CD4-positive, alpha-beta memory T cell (primary cell): ENCODE measurements around the gene SHISA7. TPM values are rescaled to one million over a fixed set of nuclear protein-coding genes. Genes with fewer than 3 reads are reported as not detected.

Experiments used
- CTCF ChIA-PET: fragments of 350-600 bp; sonication (Branson Sonifier 250); formaldehyde crosslinking; loops from one replicate; lab custom pipeline; 2021; ENCODE audit warnings: inconsistent platforms; ENCODE audit not compliant: partially characterized antibody; lab: Charles Lee
- POLR2A ChIA-PET: fragments of 350-600 bp; sonication (Branson Sonifier 250); formaldehyde crosslinking; loops from one replicate; lab custom pipeline; 2021; ENCODE audit not compliant: partially characterized antibody; lab: Charles Lee
- DNase-seq, 5 donors: peaks; one replicate each; pipeline versions ENCODE4 v3.0.0 to v3.0.0-alpha.2; 2020 to 2022; ENCODE audit warnings: mixed read lengths in 1 of 5
- H3K27ac ChIP-seq: one replicate; pipeline ENCODE4 v1.7.0; 2013; ENCODE audit warnings: low read depth, low read length
- H3K27me3 ChIP-seq: 2 replicates; pipeline ENCODE4 v1.7.0; 2013; ENCODE audit warnings: mild to moderate bottlenecking, low read length, moderate library complexity; ENCODE audit not compliant: insufficient read depth
- H3K36me3 ChIP-seq: 2 replicates; pipeline ENCODE4 v1.7.0; 2013; ENCODE audit warnings: mild to moderate bottlenecking, low read length, moderate library complexity; ENCODE audit not compliant: insufficient read depth
- H3K4me1 ChIP-seq: 2 replicates; pipeline ENCODE4 v1.7.0; 2013; ENCODE audit warnings: mild to moderate bottlenecking, low read length, moderate library complexity; ENCODE audit not compliant: insufficient read depth
- H3K4me3 ChIP-seq, 2 donors: one replicate each; pipeline ENCODE4 v1.7.0; 2013; ENCODE audit warnings: low read length in 2 of 2, mild to moderate bottlenecking in 1 of 2
- H3K9me3 ChIP-seq, 2 donors: one replicate each; pipeline ENCODE4 v1.7.0; 2013; ENCODE audit warnings: low read length in 2 of 2, control low read depth in 1 of 2; ENCODE audit not compliant: control insufficient read depth in 1 of 2
- H3K27ac Mint-ChIP-seq, 7 donors: one replicate each; pipeline ENCODE4 v1.8.0; 2020 to 2021; ENCODE audit warnings: mixed read lengths in 7 of 7, mild to moderate bottlenecking in 6 of 7, inconsistent platforms in 3 of 7, moderate library complexity in 3 of 7
- H3K27me3 Mint-ChIP-seq, 2 donors: one replicate each; pipeline ENCODE4 v1.8.0; 2020 to 2021; ENCODE audit warnings: mixed read lengths in 2 of 2
- H3K36me3 Mint-ChIP-seq, 2 donors: one replicate each; pipeline ENCODE4 v1.8.0; 2020 to 2021; ENCODE audit warnings: mixed read lengths in 2 of 2, inconsistent platforms in 1 of 2, mild to moderate bottlenecking in 1 of 2
- H3K4me1 Mint-ChIP-seq, 4 donors: one replicate each; pipeline ENCODE4 v1.8.0; 2020 to 2021; ENCODE audit warnings: mixed read lengths in 4 of 4, mild to moderate bottlenecking in 1 of 4
- H3K4me3 Mint-ChIP-seq, 8 donors: one replicate each; pipeline ENCODE4 v1.8.0; 2020 to 2021; ENCODE audit warnings: mixed read lengths in 8 of 8, mild to moderate bottlenecking in 7 of 8, moderate library complexity in 6 of 8, inconsistent platforms in 3 of 8
- H3K9me3 Mint-ChIP-seq, 8 donors: one replicate each; pipeline ENCODE4 v1.8.0; 2020 to 2021; ENCODE audit warnings: mixed read lengths in 8 of 8, mild to moderate bottlenecking in 5 of 8, inconsistent platforms in 3 of 8, moderate library complexity in 1 of 8
- intact Hi-C: fragments of 100-400 bp; cut with micrococcal nuclease; formaldehyde crosslinking; loops from one replicate; pipeline ENCODE4 v1.15.1; 2023
- polyA plus RNA-seq, 2 donors: library from polyadenylated mRNA; unstranded; fragments of 300-500 nt; fragmentation: Illumina TruSeq; gene quantifications; one replicate each; pipeline ENCODE4 v1.2.3, GENCODE V29; 2021
- total RNA-seq, 2 experiments: library from RNA; stranded (reverse); gene quantifications; one replicate each; pipeline ENCODE4 v1.2.3, GENCODE V29; 2021

Gene SHISA7
- total and polyA plus RNA-seq, 4 experiments from 2014 or later, result not detected

DNA sequence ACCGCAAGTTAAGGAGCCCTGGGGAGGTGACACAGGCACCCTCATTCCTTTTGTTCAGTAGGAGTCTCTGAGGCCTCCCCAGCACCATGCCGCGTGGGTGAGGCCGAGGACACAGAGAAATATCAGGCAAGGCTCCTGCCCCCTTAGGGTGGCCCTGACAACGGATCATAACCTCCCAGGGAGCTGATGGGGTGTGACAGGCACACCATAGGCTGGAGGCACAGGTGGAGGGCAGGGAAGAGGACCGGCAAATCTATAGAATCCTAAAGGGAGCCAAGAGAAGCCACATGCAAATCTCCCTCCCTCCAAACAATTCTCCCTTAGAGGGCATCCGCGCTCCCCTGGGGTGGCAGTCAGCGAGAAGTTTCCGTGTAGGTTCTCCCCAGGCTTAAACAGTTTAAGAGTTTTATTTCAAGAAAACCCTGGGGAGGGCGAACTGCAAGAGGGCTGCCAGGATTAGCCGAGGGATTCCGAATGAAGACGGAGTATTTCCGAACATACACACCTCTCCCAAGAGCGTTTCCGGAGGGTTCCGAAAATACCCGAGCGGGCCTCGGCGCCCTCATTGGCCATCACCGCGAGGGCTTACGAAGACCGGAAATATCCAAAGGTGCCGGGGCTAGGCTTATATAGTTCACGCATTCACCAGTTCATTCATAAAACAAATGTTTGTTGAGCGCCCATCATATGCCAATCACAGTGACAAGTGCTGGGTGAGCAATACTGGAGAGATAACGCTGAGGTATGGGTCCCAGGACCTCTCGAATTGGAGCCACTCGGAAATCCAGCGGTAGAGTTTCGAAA, 58.0 kb downstream of the SHISA7 start:
- Histone ChIP-seq H3K4me3 (peak overlapping the region; percentile 49 to 88), H3K9me3 (no peaks in the 10 kb centered on the region), H3K27ac (peak overlapping the region; percentile 94), H3K36me3 (peaks cover 28% of the 10 kb centered on the region), H3K4me1 (peaks cover 60% of the 10 kb centered on the region), H3K27me3 (no peaks in the 10 kb centered on the region)
- no peaks in the 10 kb centered on the region for H3K27me3 Mint-ChIP-seq
- ChIA-PET POLR2A (interaction anchor here (0.9 to 12.9 kb wide), 22 partner anchors 8 to 269 kb away, joined by 3 to 247 read pairs (median 5); partner anchors contain the start of genes HSPBP1, KMT5C, PPP1R12C and PPP6R1), CTCF (interaction anchor here (1.0 to 3.0 kb wide), 11 partner anchors 24 to 248 kb away, joined by 3 to 31 read pairs (median 5); partner anchors contain the start of genes KMT5C and PPP6R1)
- H3K9me3 Mint-ChIP-seq, result peaks cover 0 to 9% (median 0%) of the 10 kb centered on the region in 8 donors
- peaks cover 36 to 82% (median 59%) of the 10 kb centered on the region in 4 donors for H3K4me1 Mint-ChIP-seq
- H3K27ac Mint-ChIP-seq, result peak overlapping the region; percentile 98 to 100 (median 99)
- H3K36me3 Mint-ChIP-seq, result peaks cover 21 to 48% of the 10 kb centered on the region in 2 donors
- intact Hi-C loops, result loop anchor here (1.0 to 10.0 kb wide), 8 partner anchors 23 to 240 kb away; partner anchors contain the start of genes HSPBP1, KMT5C, PPP6R1 and ZNF784
- H3K4me3 Mint-ChIP-seq, result peak overlapping the region; percentile 99 to 100 (median 100)
- DNase-seq, result peak; percentile 96 to 98 (median 96)

DNA sequence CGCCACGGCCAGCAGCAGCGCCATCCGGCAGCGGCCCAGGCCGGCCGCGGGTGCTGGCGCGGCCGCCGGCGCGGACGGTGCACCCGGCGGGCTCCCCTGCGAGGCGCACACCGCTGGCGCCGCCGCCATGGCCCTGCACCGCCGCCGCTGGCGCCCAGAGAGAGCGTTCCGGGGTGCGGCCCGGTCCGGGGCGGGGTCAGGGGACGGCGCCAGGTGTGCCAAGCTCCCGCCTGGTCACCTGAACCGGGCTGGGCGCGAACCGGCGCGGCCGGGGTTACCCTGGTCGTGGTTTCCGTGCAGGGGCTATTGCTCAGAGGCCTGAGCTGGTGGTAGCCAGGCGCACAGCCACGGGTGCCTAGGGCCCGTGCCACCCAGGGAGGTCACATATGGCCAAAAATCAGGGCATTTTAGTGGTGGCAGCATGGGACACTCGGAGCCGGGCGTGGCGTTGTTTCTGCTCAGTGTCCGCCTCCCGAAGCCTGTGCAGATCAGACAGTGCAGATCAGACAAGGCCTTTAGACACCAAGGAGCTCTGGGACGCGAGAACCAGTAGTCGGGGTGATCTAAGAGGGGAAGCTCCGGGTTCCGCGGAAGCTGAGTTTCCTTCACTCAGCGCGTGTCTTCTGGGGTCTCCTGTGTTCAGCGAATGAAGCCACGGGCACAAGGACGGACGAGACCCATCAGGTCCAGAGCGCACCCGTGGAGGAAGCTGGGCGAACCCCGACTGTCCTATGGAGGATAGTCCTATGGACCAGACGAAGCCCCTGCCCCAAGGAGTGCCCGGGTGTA, 58.8 kb downstream of the SHISA7 start, which contains the start of gene TMEM238:
Gene TMEM238, minus strand, starts transcription at position 162 of the 789 bp plus-strand sequence. Its CDS starts 33 bp downstream, at position 129.
- Mint-ChIP-seq H3K4me1 (peaks cover 31 to 74% (median 52%) of the 10 kb centered on the region in 4 donors), H3K36me3 (peaks cover 15 to 42% of the 10 kb centered on the region in 2 donors), H3K27ac (peak within 1 kb of the TSS; percentile 98 to 100 (median 99)), H3K9me3 (peaks cover 0 to 9% (median 0%) of the 10 kb centered on the region in 8 donors), H3K4me3 (peak within 1 kb of the TSS; percentile 99 to 100 (median 100)), H3K27me3 (no peaks in the 10 kb centered on the region)
- intact Hi-C loops, result loop anchor here (2.0 to 10.0 kb wide), 2 partner anchors 92 to 240 kb away; partner anchors contain the start of gene ZNF784
- peak within 1 kb of the TSS; percentile 94 for H3K27ac ChIP-seq
- H3K36me3 ChIP-seq, result peaks cover 26% of the 10 kb centered on the region
- peaks cover 52% of the 10 kb centered on the region for H3K4me1 ChIP-seq
- ChIA-PET POLR2A (interaction anchor here (0.7 to 12.9 kb wide), 29 partner anchors 9 to 304 kb away, joined by 3 to 247 read pairs (median 4); partner anchors contain the start of genes HSPBP1, IL11, ISOC2 and KMT5C), CTCF (interaction anchor here (0.9 to 3.0 kb wide), 13 partner anchors 25 to 249 kb away, joined by 3 to 31 read pairs (median 5); partner anchors contain the start of genes HSPBP1, KMT5C and PPP6R1)
- H3K4me3 ChIP-seq, result peak within 1 kb of the TSS; percentile 49 to 88
- peak; percentile 36 to 53 (median 43) for DNase-seq
- H3K27me3 ChIP-seq, result no peaks in the 10 kb centered on the region
- no peaks in the 10 kb centered on the region for H3K9me3 ChIP-seq

DNA sequence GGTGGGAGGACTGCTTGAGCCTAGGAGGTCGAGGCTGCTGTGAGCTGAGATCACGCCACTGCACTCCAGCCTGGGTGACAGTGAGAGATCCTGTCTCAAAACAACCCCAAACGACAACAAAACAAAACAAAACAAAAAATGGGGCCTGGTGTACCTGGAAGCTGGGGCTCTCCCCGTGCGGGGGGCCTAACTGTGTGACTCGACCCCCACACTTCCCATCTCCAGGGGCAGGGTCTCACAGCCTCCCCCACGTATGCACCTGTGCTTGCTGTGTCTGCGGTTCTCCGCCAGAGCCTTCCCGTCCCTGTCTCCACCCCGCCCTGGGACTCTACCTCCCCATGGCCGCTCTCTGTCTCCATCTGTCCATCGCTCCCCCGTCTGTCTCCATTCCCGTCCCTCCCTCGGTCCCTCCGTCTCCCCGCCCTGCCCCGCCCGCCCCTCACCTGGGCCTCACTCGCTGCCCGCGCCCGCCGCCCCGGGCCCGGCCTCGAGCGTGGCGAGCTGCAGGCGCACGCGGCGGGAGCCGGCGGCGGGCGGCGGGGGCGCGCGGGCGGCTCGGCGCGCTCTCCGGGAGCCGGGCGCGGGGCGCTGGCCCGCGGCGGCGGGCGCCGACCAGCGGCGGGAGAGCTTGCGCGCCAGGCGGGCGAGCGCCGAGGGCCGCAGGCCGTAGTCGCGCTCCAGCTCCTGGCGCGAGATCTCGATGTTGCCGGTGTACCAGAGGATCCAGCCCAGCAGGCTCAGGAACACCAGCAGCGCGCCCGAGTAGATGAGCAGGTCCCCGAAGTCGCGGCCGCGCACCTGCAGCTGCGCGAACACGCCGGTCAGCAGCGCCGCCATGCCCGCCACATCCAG, 59.6 kb downstream of the SHISA7 start:
- no peaks in the 10 kb centered on the region for H3K27me3 ChIP-seq
- H3K36me3 Mint-ChIP-seq, result peaks cover 15 to 34% of the 10 kb centered on the region in 2 donors
- POLR2A ChIA-PET, result interaction anchor here (0.6 to 12.9 kb wide), 25 partner anchors 10 to 303 kb away, joined by 3 to 247 read pairs (median 5); partner anchors contain the start of genes HSPBP1, IL11, ISOC2 and KMT5C
- H3K27ac ChIP-seq, result no peak overlapping the region
- no peaks in the 10 kb centered on the region for H3K27me3 Mint-ChIP-seq
- H3K4me1 ChIP-seq, result peaks cover 44% of the 10 kb centered on the region
- H3K9me3 ChIP-seq, result no peaks in the 10 kb centered on the region
- CTCF ChIA-PET, result interaction anchor here (0.9 to 3.0 kb wide), 13 partner anchors 37 to 248 kb away, joined by 3 to 31 read pairs (median 4); partner anchors contain the start of genes HSPBP1, KMT5C and PPP6R1
- peaks cover 18% of the 10 kb centered on the region for H3K36me3 ChIP-seq
- H3K27ac Mint-ChIP-seq, result peak overlapping the region in 6 of 7 donors; percentile 74 to 93 (median 90)
- DNase-seq, result peak; percentile 35 to 57 (median 50)
- peaks cover 0 to 9% (median 0%) of the 10 kb centered on the region in 8 donors for H3K9me3 Mint-ChIP-seq
- intact Hi-C loops, result loop anchor here (2.0 to 10.0 kb wide), 2 partner anchors 91 to 241 kb away; partner anchors contain the start of gene ZNF784
- peak overlapping the region; percentile 81 to 89 (median 86) for H3K4me3 Mint-ChIP-seq
- H3K4me3 ChIP-seq, result peak overlapping the region in 1 of 2 donors; percentile 40
- peaks cover 26 to 66% (median 46%) of the 10 kb centered on the region in 4 donors for H3K4me1 Mint-ChIP-seq

DNA sequence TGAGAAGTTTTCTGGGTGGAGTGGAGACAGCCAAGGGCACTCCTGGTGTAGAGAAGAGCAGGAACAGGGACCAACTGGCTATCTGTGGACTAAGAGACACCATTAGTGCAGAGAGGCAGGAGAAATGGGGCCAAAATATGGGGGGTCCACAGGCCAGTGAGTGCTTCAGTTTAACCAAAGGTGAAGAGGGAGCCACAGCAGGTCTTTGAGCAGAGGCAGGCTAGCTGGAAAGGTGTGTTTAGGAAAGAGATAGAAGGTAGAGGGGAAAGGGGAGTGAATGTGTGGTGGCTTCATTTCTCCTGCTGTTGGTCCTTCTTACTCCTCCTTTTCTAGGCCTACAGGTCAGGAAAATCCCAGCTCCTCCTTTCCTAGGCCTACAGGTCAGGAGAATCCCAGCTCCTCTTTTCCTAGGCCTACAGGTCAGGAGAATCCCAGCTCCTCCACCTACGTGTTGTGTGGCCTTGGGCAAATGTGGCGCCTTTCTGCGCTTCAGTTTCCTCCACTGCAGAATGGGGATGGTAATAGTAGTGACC, 60.5 kb downstream of the SHISA7 start:
- intact Hi-C loops, result loop anchor here (10.0 kb wide), 1 partner anchor 242 kb away; the partner anchor contains the start of gene ZNF784
- Mint-ChIP-seq H3K36me3 (peaks cover 13 to 26% of the 10 kb centered on the region in 2 donors), H3K9me3 (peaks cover 0 to 9% (median 0%) of the 10 kb centered on the region in 8 donors), H3K27ac (peak overlapping the region; percentile 24 to 74 (median 47)), H3K4me3 (peak overlapping the region; percentile 81 to 89 (median 86)), H3K4me1 (peaks cover 23 to 57% (median 37%) of the 10 kb centered on the region in 4 donors), H3K27me3 (no peaks in the 10 kb centered on the region)
- Histone ChIP-seq H3K27ac (no peak overlapping the region), H3K4me1 (peaks cover 35% of the 10 kb centered on the region), H3K4me3 (no peak overlapping the region), H3K27me3 (no peaks in the 10 kb centered on the region), H3K9me3 (no peaks in the 10 kb centered on the region), H3K36me3 (peaks cover 9% of the 10 kb centered on the region)
- no peak for DNase-seq
- ChIA-PET CTCF (interaction anchor here (1.0 to 3.0 kb wide), 4 partner anchors 44 to 242 kb away, joined by 3 to 31 read pairs (median 13); partner anchors contain the start of gene KMT5C), POLR2A (interaction anchor here (1.6 to 12.9 kb wide), 7 partner anchors 11 to 127 kb away, joined by 5 to 247 read pairs (median 29); partner anchors contain the start of genes KMT5C, UBE2S and ZNF628)

DNA sequence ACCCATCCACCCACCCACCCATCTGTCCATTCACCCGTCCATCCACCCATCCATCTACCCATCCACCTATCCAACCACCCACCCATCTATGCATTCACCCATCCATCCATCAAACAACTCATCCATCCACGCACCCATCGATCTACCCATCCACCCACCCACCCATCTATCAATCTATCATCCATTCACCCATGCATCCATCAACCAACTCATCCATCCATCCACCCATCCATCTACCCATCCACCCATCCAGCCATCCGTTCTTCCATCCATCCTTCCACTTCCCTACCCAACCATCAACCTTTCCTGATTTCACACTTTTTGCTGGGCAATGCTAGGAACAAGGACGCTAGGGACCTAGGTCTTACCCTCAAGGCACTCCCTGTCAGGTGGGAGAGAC, 61.1 kb downstream of the SHISA7 start:
- peaks cover 10 to 21% of the 10 kb centered on the region in 2 donors for H3K36me3 Mint-ChIP-seq
- intact Hi-C loops, result loop anchor here (10.0 kb wide), 1 partner anchor 243 kb away; the partner anchor contains the start of gene ZNF784
- H3K27ac ChIP-seq, result no peak overlapping the region
- no peaks in the 10 kb centered on the region for H3K9me3 ChIP-seq
- H3K4me1 ChIP-seq, result peaks cover 29% of the 10 kb centered on the region
- peaks cover 18 to 51% (median 31%) of the 10 kb centered on the region in 4 donors for H3K4me1 Mint-ChIP-seq
- no peaks in the 10 kb centered on the region for H3K27me3 ChIP-seq
- no peaks in the 10 kb centered on the region for H3K27me3 Mint-ChIP-seq
- H3K9me3 Mint-ChIP-seq, result peaks cover 0 to 9% (median 0%) of the 10 kb centered on the region in 8 donors
- ChIA-PET POLR2A (no interaction called here), CTCF (interaction anchor here (3.0 kb wide), 1 partner anchor 44 kb away, joined by 23 read pairs; the partner anchor contains the start of gene KMT5C)
- peak overlapping the region in 7 of 8 donors; percentile 44 to 89 (median 71) for H3K4me3 Mint-ChIP-seq
- DNase-seq, result peak in 1 of 5 donors; percentile 9
- peak overlapping the region in 3 of 7 donors; percentile 55 to 66 (median 62) for H3K27ac Mint-ChIP-seq
- no peak overlapping the region for H3K4me3 ChIP-seq
- peaks cover 3% of the 10 kb centered on the region for H3K36me3 ChIP-seq
